NCI-H69 (cell line): ENCODE data around the gene MED23.
A peak's percentile ranks its signal among the peaks of the same experiment; 100 is the strongest.

ENCODE experiments used
- DNase-seq: peaks from one replicate; lab custom pipeline; 2025; lab: John Stamatoyannopoulos, UW

The MED23 gene

DNA sequence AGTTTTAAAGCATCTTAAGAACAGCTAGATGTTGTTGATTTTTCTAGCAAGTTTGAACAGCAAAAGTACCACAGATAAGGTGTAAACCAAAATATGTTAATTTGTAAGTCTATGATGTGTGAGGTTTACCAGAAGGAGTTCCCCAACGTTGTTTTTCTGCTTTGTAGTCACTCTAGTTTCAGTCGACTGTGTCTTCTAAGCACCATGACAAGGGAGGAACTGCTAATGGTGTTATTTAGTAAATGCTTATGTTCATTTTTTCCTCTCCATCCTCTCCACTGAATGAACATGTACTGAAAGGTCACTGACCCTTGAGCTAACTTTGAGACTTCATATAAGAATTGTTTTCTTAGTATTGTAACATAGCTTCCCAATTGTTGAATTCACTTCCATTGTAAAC is 12.1 kb upstream of the MED23 start:
- DNase-seq, result no peak

- no peak for DNase-seq
Measured at GRCh38 chr6:131638013-131638412, 10.0 kb upstream of the MED23 start.

DNA sequence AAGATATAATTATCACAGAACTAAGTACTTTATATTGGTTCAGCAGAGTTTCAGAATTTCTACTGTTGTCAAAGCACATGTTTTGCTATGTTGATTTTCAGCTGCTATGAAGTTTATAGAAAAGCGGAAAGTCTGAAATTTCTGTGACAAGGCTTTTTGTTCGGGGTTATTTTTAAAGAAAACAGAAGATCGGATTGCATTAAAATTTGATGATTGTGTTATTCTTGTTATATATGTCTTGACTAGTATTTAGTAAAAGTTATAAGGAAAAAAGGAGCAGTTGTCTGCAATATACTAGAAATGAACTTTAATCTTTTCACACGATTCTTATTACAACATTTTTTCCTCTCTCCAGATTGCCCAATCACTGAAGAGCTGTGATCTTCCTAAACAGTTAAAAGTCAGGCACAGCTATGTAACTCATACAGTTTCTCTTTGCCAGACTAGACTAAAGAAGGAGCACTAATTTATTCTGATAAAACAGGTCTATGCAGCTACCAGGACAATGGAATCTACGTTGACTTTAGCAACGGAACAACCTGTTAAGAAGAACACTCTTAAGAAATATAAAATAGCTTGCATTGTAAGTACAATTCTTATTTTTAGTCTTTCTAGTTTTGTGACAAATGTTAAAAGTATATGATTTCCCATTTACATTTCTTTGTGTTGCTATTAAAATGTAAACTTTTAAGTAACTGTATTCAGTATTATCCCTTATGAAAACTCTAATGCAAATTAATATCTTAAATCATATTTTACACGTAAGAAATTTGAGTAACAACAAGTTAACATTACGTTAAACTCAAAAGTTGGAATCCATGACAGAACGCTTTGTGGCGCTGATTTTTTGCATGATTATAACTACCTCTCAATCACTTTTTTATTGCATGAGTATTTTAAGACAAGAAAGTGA is 9.1 kb upstream of the MED23 start, which contains the start of gene ENPP3:
Gene ENPP3, plus strand, starts transcription at position 423 of the 913 bp plus-strand sequence. Its CDS starts 83 bp downstream, at position 506.
- DNase-seq, result no peak

- no peak for DNase-seq
Measured at GRCh38 chr6:131635384-131636340, 7.6 kb upstream of the MED23 start.

GRCh38 chr6:131631625-131632289 is 3.7 kb upstream of the MED23 start:
- peak; percentile 9 for DNase-seq

DNA sequence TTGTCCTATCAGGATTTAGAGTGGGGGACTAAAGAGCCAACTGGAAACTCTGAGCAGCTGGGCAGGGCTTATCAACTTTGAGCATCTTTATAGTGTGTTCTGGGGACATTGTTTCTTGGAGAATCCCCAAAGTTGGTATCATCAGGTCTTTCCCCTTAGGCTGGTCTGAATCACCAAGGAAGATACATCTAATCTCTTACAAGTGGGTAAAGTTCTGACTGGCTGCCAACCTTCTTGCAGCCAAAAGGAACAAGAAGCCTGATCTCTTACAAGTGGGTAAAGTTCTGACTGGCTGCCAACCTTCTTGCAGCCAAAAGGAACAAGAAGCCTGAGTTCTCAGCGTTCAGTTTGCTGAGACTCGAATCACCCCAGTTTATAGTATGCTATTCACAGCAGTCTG is 1.6 kb upstream of the MED23 start:
- no peak for DNase-seq

DNA sequence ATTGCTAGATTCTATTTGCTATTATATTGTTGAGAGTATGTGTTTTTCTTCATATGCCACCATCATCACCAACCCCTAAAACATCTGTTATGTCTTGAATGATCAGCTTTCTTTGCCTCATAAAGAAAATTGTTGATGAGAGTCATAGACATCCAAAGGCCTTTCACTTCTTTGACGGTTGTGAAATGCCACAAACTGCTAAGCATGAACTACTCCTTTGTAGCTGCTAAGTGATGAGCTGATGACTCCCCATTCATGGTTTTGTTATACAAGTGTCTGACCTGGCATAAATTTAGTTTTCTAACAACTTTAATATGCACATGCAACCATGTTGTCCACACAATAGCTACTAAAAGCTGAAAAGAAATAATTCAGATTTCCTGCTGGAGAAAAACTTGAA is 684 bp upstream of the MED23 start:
- no peak for DNase-seq

GRCh38 chr6:131615275-131615674 is 12.8 kb downstream of the MED23 start:
- no peak for DNase-seq

GRCh38 chr6:131613296-131613925 is 14.6 kb downstream of the MED23 start:
- no peak for DNase-seq

- DNase-seq, result no peak
Measured at GRCh38 chr6:131602781-131603312, 25.2 kb downstream of the MED23 start.

DNA sequence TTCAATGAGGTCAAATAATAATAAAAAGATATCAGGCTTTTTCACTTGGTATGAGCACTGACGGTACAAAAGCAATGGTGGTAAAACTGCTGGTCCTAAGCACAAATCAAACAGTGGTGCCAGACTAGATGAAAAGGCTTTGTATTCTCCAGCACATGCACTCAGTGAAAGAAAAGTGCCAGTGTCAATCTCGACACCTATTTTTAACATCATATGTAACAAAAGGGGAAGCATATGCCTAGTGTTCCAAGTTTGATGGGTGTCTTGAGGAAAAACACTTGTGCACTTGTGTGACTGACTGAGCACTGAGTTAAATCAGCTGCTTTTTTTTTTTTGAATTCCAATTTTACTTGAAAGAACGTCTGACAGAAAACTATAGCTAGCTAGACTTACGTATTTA is 27.3 kb downstream of the MED23 start:
- DNase-seq, result no peak

DNA sequence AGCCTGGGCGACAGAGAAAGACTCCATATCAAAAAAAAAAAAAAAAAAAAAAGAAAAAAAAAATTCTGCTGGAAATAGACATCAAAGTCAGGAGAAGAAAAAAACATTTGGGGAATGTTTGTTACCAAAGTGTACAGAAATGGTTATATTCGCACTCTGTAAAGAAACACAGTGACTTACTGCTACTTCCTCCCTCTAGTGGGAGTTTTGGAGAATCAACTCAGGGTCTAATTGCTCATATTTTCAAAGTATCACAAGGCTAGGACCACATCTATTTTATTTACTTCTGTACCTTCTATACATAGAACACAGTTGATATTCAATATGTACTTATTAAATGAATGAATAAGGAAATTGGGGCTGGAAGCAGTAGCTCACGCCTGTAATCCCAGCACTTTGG is 30.6 kb downstream of the MED23 start:
- DNase-seq, result peak; percentile 18

DNA sequence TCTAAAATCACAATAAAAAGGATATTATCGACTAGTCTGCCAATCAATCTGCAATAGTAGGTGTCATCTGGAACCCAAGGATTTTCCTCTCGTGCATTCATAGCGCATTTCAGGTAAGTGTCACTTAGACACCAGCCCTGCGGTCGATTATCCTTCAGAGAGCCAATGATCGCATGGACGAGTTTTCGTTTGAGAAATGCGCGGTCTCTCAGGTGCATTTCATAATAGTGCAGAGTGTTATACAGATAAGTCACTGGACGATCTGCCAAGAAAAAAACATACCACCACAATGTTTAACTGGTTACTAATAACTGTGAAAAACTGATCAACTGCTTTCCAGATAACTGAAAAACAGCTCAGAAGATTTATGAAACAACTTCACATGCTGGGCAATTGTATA is 34.0 kb downstream of the MED23 start:
- DNase-seq, result no peak

GRCh38 chr6:131592935-131593334 is 35.1 kb downstream of the MED23 start:
- no peak for DNase-seq

- no peak for DNase-seq
Measured at GRCh38 chr6:131588643-131589042, 39.4 kb downstream of the MED23 start.

GRCh38 chr6:131587909-131588308 is 40.1 kb downstream of the MED23 start:
- DNase-seq, result no peak

DNA sequence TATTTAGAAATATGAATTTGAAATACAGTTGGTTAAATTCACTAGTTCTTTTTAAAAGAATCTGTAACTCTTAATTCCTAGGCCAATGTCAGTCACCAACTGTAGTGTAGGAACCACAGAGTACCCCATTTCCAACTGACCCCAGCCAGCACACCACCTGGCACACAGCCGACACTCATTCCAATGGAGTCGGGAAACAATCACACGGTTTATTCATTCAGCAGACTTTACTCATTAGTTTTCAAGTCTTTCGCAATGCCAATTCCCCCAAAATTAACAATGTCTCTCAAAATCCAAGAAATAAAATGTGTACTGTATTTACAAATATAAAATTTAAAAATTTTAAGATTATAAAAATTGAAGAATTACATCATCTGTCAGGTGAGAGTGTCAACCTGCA is 41.5 kb downstream of the MED23 start:
- DNase-seq, result no peak

DNA sequence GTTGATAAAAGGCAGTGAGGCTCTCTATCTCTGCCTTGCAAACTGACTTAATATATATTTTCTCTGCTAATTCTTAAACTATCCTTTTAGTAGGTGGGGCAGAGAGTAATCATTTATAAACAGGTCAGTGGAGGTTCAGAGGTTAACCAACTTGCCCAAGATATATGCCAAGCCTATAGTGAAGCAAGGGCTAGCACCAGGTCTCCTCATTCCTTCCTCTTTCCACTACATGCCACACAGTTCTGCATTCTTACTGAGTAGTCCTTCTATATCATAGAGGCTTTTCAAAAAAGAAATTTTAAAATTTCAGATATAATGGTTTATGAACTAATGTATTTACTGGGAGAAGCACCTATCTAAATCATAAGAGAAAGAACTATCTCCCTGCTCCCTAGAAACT is 46.5 kb downstream of the MED23 start:
- DNase-seq, result no peak

- no peak for DNase-seq
Measured at GRCh38 chr6:131575834-131576478, 52.1 kb downstream of the MED23 start.

GRCh38 chr6:131574686-131575085 is 53.4 kb downstream of the MED23 start:
- DNase-seq, result no peak

DNA sequence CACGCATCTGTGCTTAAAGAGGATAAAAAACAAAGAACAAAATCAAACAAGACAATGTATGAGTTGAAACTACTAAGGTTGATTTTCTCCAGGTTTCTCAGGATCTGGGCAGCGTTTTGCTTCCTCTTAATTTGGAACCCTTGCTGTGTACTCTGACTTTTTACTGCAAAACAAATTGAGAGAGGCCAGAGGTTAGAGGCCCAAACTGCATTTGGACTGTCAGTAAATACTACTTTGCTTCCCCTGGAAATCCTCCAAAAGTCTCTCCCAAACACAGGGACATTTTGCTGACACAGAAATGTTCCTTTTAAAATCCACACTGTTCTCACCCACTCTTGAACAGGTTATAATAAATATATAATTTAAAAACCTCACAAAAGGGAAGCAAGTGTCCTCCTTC is 53.9 kb downstream of the MED23 start:
- peak; percentile 55 for DNase-seq
